Natural killer cell (primary cell): ENCODE results near the gene EXOC3L1. TPM values are rescaled to one million over a fixed set of nuclear protein-coding genes. Genes with fewer than 3 reads are reported as not detected.
A peak's percentile ranks its signal among the peaks of the same experiment; 100 is the strongest.

Experiments
- ATAC-seq, 3 donors: fragments of 150-1000 bp in 2 of 3; fragments of 200-7000 bp in 1 of 3; cut with Tn5 transposase; 1 replicate in 1 of 3; 2 replicates in 2 of 3; pipeline ENCODE4 v1.10.0; 2021; ENCODE audit warnings: mild to moderate bottlenecking in 2 of 3, moderate library complexity in 2 of 3
- DNase-seq, 2 donors: peaks; one replicate each; pipeline versions ENCODE4 v3.0.0 to v3.0.0-alpha.2; 2013 to 2021; ENCODE audit warnings: mixed read lengths in 1 of 2
- H3K27ac ChIP-seq: one replicate; pipeline ENCODE4 v1.5.1; 2013; ENCODE audit warnings: mild to moderate bottlenecking, low read length
- H3K27me3 ChIP-seq: one replicate; pipeline ENCODE4 v1.6.1; 2013; ENCODE audit warnings: low read length; ENCODE audit not compliant: control insufficient read depth, insufficient read depth
- H3K36me3 ChIP-seq: one replicate; pipeline ENCODE4 v1.6.1; 2013; ENCODE audit warnings: low read length; ENCODE audit not compliant: control insufficient read depth, insufficient read depth
- H3K4me1 ChIP-seq: one replicate; pipeline ENCODE4 v1.6.1; 2013; ENCODE audit warnings: low read length; ENCODE audit not compliant: control insufficient read depth, insufficient read depth
- H3K4me3 ChIP-seq: one replicate; pipeline ENCODE4 v1.5.1; 2013; ENCODE audit warnings: low read length
- H3K9me3 ChIP-seq: one replicate; pipeline ENCODE4 v1.6.1; 2013; ENCODE audit warnings: low read length; ENCODE audit not compliant: control insufficient read depth, insufficient read depth
- H3K27ac Mint-ChIP-seq, 2 donors: one replicate each; pipeline ENCODE4 v1.8.0; 2022; ENCODE audit warnings: mild to moderate bottlenecking in 2 of 2, mixed read lengths in 2 of 2, moderate library complexity in 1 of 2
- H3K27me3 Mint-ChIP-seq, 2 donors: one replicate each; pipeline ENCODE4 v1.8.0; 2022; ENCODE audit warnings: low read depth in 2 of 2, mixed read lengths in 2 of 2
- H3K36me3 Mint-ChIP-seq: one replicate; pipeline ENCODE4 v1.8.0; 2022; ENCODE audit warnings: mixed read lengths
- H3K4me1 Mint-ChIP-seq, 2 donors: one replicate each; pipeline ENCODE4 v1.8.0; 2022; ENCODE audit warnings: mixed read lengths in 2 of 2
- H3K4me3 Mint-ChIP-seq: one replicate; pipeline ENCODE4 v1.8.0; 2022; ENCODE audit warnings: mild to moderate bottlenecking, moderate library complexity, mixed read lengths
- H3K9me3 Mint-ChIP-seq, 2 donors: one replicate each; pipeline ENCODE4 v1.8.0; 2022; ENCODE audit warnings: mixed read lengths in 2 of 2
- WGBS: methylation state at CpG from one replicate; pipeline ENCODE4 v1.1.7; 2013; ENCODE audit warnings: missing lambda C conversion rate; ENCODE audit not compliant: insufficient coverage; 5-methylcytosine and 5-hydroxymethylcytosine counted together
- intact Hi-C: fragments of 100-400 bp; cut with micrococcal nuclease; formaldehyde crosslinking; loops from one replicate; pipeline ENCODE4 v1.14.2; 2022
- total RNA-seq, 4 donors: library from RNA; stranded (reverse); fragments of 120-200 nt in 1 of 4; gene quantifications; one replicate each; pipeline versions ENCODE4 v1.2.3 to v1.2.4, GENCODE V29; 2013 to 2022
- TF ChIP-seq, protein P1 (sequence below): fragments of 200-600 bp; IDR thresholded peaks from one replicate; pipeline ENCODE4 v1.8.0; 2022; ENCODE audit warnings: antibody characterized with exemption

The EXOC3L1 gene
- total RNA-seq, 3 donors from 2014 or later (not counting 1 experiment from before 2014, with no cell fraction given) = not detected

DNA sequence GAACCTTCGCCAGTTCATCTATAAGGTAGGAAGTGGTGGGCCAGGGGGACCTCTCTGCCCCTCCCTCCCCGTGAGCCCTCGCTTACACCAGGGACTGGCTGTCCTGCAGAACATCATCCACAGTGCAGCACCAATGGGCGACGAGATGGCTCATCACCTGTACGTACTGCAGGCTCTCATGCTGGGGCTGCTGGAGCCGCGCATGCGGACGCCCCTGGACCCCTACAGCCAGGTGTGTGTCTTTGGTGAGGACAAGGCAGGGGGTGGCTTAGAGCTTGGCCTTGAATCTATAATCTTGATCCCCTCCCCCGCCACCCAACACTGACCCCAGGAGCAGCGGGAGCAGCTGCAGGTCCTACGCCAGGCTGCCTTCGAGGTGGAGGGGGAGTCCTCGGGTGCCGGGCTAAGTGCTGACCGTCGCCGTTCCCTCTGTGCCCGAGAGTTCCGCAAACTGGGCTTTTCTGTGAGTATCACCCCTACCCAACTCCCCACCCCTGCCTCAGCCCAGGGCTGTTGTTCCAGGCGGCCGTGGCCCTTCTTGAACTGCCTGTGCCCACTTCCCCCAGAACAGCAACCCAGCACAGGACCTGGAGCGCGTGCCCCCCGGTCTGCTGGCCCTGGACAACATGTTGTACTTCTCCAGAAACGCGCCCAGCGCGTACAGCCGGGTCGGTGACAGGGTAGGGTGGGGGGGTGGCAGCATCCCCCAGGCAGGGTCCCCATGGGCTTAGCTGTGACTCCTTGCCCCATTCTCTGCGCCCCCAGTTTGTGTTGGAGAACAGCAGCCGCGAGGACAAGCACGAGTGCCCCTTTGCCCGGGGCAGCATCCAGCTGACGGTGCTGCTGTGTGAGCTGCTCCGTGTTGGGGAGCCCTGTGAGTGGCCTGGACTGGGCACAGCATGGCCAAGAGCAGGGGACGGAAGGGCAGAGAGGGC lies 11.7 kb upstream of the EXOC3L1 start:
- Histone ChIP-seq H3K4me3 (no peak overlapping the region), H3K9me3 (no peaks in the 10 kb centered on the region), H3K36me3 (peaks cover 44% of the 10 kb centered on the region), H3K27ac (no peak overlapping the region), H3K27me3 (no peaks in the 10 kb centered on the region), H3K4me1 (no peaks in the 10 kb centered on the region)
- Mint-ChIP-seq H3K27me3 (no peaks in the 10 kb centered on the region), H3K4me3 (no peak overlapping the region), H3K27ac (no peak overlapping the region), H3K36me3 (peaks cover 4% of the 10 kb centered on the region), H3K4me1 (peaks cover 9 to 10% of the 10 kb centered on the region in 2 donors), H3K9me3 (no peaks in the 10 kb centered on the region)
- ATAC-seq (no peak), DNase-seq (no peak)
- 96% methylated on average over 39 of the region's 40 CpGs for WGBS
- intact Hi-C loops = no loop called here
- TF ChIP-seq, protein P1, sequence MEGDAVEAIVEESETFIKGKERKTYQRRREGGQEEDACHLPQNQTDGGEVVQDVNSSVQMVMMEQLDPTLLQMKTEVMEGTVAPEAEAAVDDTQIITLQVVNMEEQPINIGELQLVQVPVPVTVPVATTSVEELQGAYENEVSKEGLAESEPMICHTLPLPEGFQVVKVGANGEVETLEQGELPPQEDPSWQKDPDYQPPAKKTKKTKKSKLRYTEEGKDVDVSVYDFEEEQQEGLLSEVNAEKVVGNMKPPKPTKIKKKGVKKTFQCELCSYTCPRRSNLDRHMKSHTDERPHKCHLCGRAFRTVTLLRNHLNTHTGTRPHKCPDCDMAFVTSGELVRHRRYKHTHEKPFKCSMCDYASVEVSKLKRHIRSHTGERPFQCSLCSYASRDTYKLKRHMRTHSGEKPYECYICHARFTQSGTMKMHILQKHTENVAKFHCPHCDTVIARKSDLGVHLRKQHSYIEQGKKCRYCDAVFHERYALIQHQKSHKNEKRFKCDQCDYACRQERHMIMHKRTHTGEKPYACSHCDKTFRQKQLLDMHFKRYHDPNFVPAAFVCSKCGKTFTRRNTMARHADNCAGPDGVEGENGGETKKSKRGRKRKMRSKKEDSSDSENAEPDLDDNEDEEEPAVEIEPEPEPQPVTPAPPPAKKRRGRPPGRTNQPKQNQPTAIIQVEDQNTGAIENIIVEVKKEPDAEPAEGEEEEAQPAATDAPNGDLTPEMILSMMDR = no peak

- WGBS = 96% methylated on average over 8 of the region's 8 CpGs
- Mint-ChIP-seq H3K36me3 (peaks cover 14% of the 10 kb centered on the region), H3K4me1 (peaks cover 15 to 16% of the 10 kb centered on the region in 2 donors), H3K27ac (no peak overlapping the region), H3K27me3 (no peaks in the 10 kb centered on the region), H3K9me3 (no peaks in the 10 kb centered on the region), H3K4me3 (no peak overlapping the region)
- Histone ChIP-seq H3K4me3 (no peak overlapping the region), H3K36me3 (peaks cover 56% of the 10 kb centered on the region), H3K9me3 (no peaks in the 10 kb centered on the region), H3K27ac (no peak overlapping the region), H3K27me3 (no peaks in the 10 kb centered on the region), H3K4me1 (no peaks in the 10 kb centered on the region)
- DNase-seq = no peak
- no peak for ATAC-seq
- TF ChIP-seq, protein P1 = no peak
- intact Hi-C loops = no loop called here
Measured at GRCh38 chr16:67200491-67200890, 10.6 kb upstream of the EXOC3L1 start.

- peaks cover 16 to 17% of the 10 kb centered on the region in 2 donors for H3K4me1 Mint-ChIP-seq
- no peaks in the 10 kb centered on the region for H3K9me3 Mint-ChIP-seq
- H3K27ac ChIP-seq = no peak overlapping the region
- H3K9me3 ChIP-seq = no peaks in the 10 kb centered on the region
- no peaks in the 10 kb centered on the region for H3K27me3 ChIP-seq
- intact Hi-C loops = no loop called here
- ATAC-seq = peak in 1 of 3 donors; percentile 14
- DNase-seq = no peak
- no peaks in the 10 kb centered on the region for H3K4me1 ChIP-seq
- no peaks in the 10 kb centered on the region for H3K27me3 Mint-ChIP-seq
- H3K36me3 ChIP-seq = peaks cover 63% of the 10 kb centered on the region
- 86% methylated on average over 19 of the region's 22 CpGs for WGBS
- peaks cover 14% of the 10 kb centered on the region for H3K36me3 Mint-ChIP-seq
- TF ChIP-seq, protein P1 = no peak
- H3K4me3 Mint-ChIP-seq = no peak overlapping the region
- H3K27ac Mint-ChIP-seq = no peak overlapping the region
- H3K4me3 ChIP-seq = no peak overlapping the region
Measured at GRCh38 chr16:67199808-67200198, 9.9 kb upstream of the EXOC3L1 start.
